DOHH2 (cell line): ENCODE results near the gene WDR49.

Experiments
- H3F3A ChIP-seq: fragments of 200-600 bp; sonication (generic), shearing (Covaris generic); 2 replicates; pipeline ENCODE4 v1.6.0; 2016; ENCODE audit warnings: antibody characterized with exemption, mild to moderate bottlenecking; ENCODE audit not compliant: control insufficient read depth, insufficient read depth
- H3K27ac ChIP-seq: fragments of 200-600 bp; sonication (generic); 2 replicates; pipeline ENCODE4 v1.5.1; 2014; ENCODE audit warnings: low read depth, mild to moderate bottlenecking, low read length, moderate library complexity
- H3K27me3 ChIP-seq: fragments of 200-600 bp; sonication (generic); 2 replicates; pipeline ENCODE4 v1.6.1; 2014; ENCODE audit warnings: mild to moderate bottlenecking, low read length, mixed read lengths; ENCODE audit not compliant: control insufficient read depth
- H3K36me3 ChIP-seq: fragments of 200-600 bp; sonication (generic); 2 replicates; pipeline ENCODE4 v1.6.1; 2014; ENCODE audit warnings: mild to moderate bottlenecking, low read length, moderate library complexity, mixed read lengths; ENCODE audit not compliant: control insufficient read depth
- H3K4me1 ChIP-seq: fragments of 200-600 bp; sonication (generic); 2 replicates; pipeline ENCODE4 v1.6.1; 2014; ENCODE audit warnings: mild to moderate bottlenecking, low read length, mixed read lengths; ENCODE audit not compliant: control insufficient read depth
- H3K4me2 ChIP-seq: fragments of 200-600 bp; sonication (generic); 2 replicates; pipeline ENCODE4 v1.6.0; 2014; ENCODE audit warnings: mild to moderate bottlenecking, low read length, moderate library complexity
- H3K4me3 ChIP-seq: fragments of 200-600 bp; sonication (generic); 2 replicates; pipeline ENCODE4 v1.5.1; 2014; ENCODE audit warnings: mild to moderate bottlenecking, low read length, mixed read lengths
- H3K79me2 ChIP-seq: fragments of 200-600 bp; sonication (generic); 2 replicates; pipeline ENCODE4 v1.6.1; 2014; ENCODE audit warnings: mild to moderate bottlenecking, low read length, mixed read lengths; ENCODE audit not compliant: control insufficient read depth
- H3K9me2 ChIP-seq: fragments of 200-600 bp; sonication (generic); replicated peaks from 2 replicates; pipeline ENCODE4 v1.6.1; 2014; ENCODE audit warnings: mild to moderate bottlenecking, low read length, mixed read lengths; ENCODE audit not compliant: control insufficient read depth
- H3K9me3 ChIP-seq: fragments of 200-600 bp; sonication (generic); 2 replicates; pipeline ENCODE4 v1.6.1; 2014; ENCODE audit warnings: antibody characterized with exemption, low read length, mixed read lengths; ENCODE audit not compliant: control insufficient read depth, insufficient read depth
- H4K20me1 ChIP-seq: fragments of 200-600 bp; sonication (generic); 2 replicates; pipeline ENCODE4 v1.6.0; 2014; ENCODE audit warnings: low read depth, mild to moderate bottlenecking, antibody characterized with exemption, low read length, moderate library complexity; ENCODE audit not compliant: control insufficient read depth, insufficient read depth
- EZH2phosphoT487 ChIP-seq: fragments of 200-600 bp; sonication (generic); IDR thresholded peaks from 2 replicates; pipeline ENCODE4 v1.6.1; 2017; ENCODE audit warnings: borderline replicate concordance, mild to moderate bottlenecking, antibody characterized with exemption, low read length, moderate library complexity, mixed read lengths
- TF ChIP-seq, protein P1 (sequence below): fragments of 200-600 bp; sonication (generic); IDR thresholded peaks from one replicate; pipeline ENCODE4 v1.5.1; 2014; ENCODE audit warnings: antibody characterized with exemption, mild to moderate bottlenecking, low read depth, low read length; ENCODE audit not compliant: poor library complexity, severe bottlenecking

WDR49 gene

DNA sequence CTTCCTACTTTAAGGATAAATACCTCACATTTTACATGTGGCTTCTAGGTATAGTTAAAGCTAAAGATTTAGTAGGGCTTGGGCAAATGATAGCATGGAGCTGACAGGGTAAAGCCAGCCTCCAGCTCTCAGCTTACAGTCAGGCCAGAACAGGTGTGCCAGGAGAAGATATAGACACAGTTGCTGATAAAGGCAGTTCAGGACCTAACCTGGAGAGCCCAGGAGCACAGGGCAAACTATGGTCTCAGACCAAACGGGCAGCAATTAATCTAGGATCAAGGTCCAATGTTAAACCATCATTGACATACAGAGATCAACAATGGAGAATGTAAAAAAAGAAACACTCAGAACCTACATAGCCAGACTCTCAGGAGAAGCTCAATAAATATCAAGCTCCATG is 4.0 kb downstream of the WDR49 start:
- Histone ChIP-seq H3K27me3 (no peaks in the 10 kb centered on the region), H3K4me1 (peaks cover 25% of the 10 kb centered on the region), H3K4me2 (no peak overlapping the region), H3K4me3 (no peak overlapping the region), H3K36me3 (no peaks in the 10 kb centered on the region), H4K20me1 (no peaks in the 10 kb centered on the region), H3K9me3 (peaks cover 2% of the 10 kb centered on the region; the same call in 1 of the 2 replicates), H3K27ac (no peak overlapping the region), H3F3A (no peaks in the 10 kb centered on the region), H3K79me2 (no peaks in the 10 kb centered on the region), H3K9me2 (no peaks in the 10 kb centered on the region)
- no peak for TF ChIP-seq EZH2phosphoT487
- TF ChIP-seq, protein P1, sequence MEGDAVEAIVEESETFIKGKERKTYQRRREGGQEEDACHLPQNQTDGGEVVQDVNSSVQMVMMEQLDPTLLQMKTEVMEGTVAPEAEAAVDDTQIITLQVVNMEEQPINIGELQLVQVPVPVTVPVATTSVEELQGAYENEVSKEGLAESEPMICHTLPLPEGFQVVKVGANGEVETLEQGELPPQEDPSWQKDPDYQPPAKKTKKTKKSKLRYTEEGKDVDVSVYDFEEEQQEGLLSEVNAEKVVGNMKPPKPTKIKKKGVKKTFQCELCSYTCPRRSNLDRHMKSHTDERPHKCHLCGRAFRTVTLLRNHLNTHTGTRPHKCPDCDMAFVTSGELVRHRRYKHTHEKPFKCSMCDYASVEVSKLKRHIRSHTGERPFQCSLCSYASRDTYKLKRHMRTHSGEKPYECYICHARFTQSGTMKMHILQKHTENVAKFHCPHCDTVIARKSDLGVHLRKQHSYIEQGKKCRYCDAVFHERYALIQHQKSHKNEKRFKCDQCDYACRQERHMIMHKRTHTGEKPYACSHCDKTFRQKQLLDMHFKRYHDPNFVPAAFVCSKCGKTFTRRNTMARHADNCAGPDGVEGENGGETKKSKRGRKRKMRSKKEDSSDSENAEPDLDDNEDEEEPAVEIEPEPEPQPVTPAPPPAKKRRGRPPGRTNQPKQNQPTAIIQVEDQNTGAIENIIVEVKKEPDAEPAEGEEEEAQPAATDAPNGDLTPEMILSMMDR, result no peak

DNA sequence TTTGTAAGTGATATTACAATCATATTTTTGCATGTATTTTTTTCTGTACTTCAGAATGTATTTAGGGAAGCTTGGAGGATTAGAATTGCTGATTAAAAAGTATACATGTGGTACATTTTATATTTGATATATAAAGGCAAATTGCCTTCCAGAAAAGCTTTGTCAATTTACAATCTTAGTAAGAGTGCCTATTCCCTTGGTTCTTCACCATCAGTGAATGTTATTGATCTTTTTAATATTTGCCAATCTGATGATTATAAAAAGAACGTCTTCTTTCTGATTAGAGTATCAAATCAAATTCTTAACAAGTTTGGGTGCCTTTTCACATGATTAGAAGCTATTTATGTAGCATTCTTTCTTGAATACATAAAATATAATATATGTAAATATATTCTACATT is 9.1 kb downstream of the WDR49 start:
- H3K27ac ChIP-seq, result no peak overlapping the region
- no peaks in the 10 kb centered on the region for H3K36me3 ChIP-seq
- no peaks in the 10 kb centered on the region for H3F3A ChIP-seq
- no peaks in the 10 kb centered on the region for H3K79me2 ChIP-seq
- no peaks in the 10 kb centered on the region for H3K27me3 ChIP-seq
- no peaks in the 10 kb centered on the region for H3K4me1 ChIP-seq
- H3K9me2 ChIP-seq, result no peaks in the 10 kb centered on the region
- no peak overlapping the region for H3K4me3 ChIP-seq
- no peak overlapping the region for H3K4me2 ChIP-seq
- no peak for TF ChIP-seq EZH2phosphoT487
- TF ChIP-seq, protein P1, result no peak
- peaks cover 6% of the 10 kb centered on the region; the same call in 1 of the 2 replicates for H3K9me3 ChIP-seq
- no peaks in the 10 kb centered on the region for H4K20me1 ChIP-seq

DNA sequence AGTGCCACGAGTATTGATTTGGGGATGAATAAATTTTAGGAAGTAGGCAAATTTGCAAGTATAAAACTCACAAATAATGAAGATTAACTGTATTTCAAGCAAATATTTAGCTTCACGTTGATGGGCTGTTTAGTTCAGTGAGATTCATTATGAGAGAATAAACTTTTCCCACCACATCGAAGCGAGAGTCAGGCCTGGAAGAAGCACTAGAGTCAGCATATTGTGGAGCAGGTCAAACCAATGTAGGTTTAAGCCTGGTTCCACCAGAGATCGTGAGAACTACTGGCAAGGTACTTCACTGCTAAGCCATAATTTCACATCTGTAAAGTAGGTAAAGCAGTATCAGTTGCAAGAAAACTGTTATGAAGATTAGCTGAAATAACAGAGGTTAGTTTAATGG is 22.3 kb downstream of the WDR49 start:
- Histone ChIP-seq H3K9me3 (no peaks in the 10 kb centered on the region), H3K27me3 (peaks cover 2% of the 10 kb centered on the region; the same call in 1 of the 2 replicates), H3K4me2 (no peak overlapping the region), H3K27ac (no peak overlapping the region), H3K4me3 (no peak overlapping the region), H3K4me1 (no peaks in the 10 kb centered on the region), H3K9me2 (no peaks in the 10 kb centered on the region), H3F3A (no peaks in the 10 kb centered on the region), H3K79me2 (no peaks in the 10 kb centered on the region), H4K20me1 (no peaks in the 10 kb centered on the region), H3K36me3 (no peaks in the 10 kb centered on the region)
- TF ChIP-seq, protein P1, result no peak
- no peak for TF ChIP-seq EZH2phosphoT487
